Tibial artery (tissue), 4 donors: ENCODE data around the gene OR1J4.

Experiments
- DNase-seq, 2 donors: peaks; one replicate each; pipeline ENCODE4 v3.0.0-alpha.2; 2019
- H3K27ac ChIP-seq, 2 donors: fragments of 200-600 bp; sonication (generic) in 1 of 2; 1 replicate in 1 of 2; 2 replicates in 1 of 2; pipeline ENCODE4 v1.5.1; 2018 to 2019; ENCODE audit warnings: mild to moderate bottlenecking in 1 of 2
- H3K27me3 ChIP-seq, 2 donors: fragments of 200-600 bp; sonication (generic) in 1 of 2; one replicate each; pipeline versions ENCODE4 v1.5.1 to v1.6.0; 2016 to 2019
- H3K36me3 ChIP-seq, 3 donors: fragments of 200-600 bp; sonication (generic) in 2 of 3; one replicate each; pipeline ENCODE4 v1.5.1; 2016 to 2019; ENCODE audit warnings: mild to moderate bottlenecking in 2 of 3
- H3K4me1 ChIP-seq, 4 donors: fragments of 200-600 bp; sonication (generic) in 2 of 4; 1 replicate in 3 of 4; 2 replicates in 1 of 4; pipeline ENCODE4 v1.5.1; 2016 to 2019
- H3K4me3 ChIP-seq, 2 donors: fragments of 200-600 bp; sonication (generic) in 1 of 2; 1 replicate in 1 of 2; 2 replicates in 1 of 2; pipeline ENCODE4 v1.5.1; 2018 to 2019; ENCODE audit warnings: mild to moderate bottlenecking in 2 of 2
- H3K9me3 ChIP-seq, 3 donors: fragments of 200-600 bp; sonication (generic) in 1 of 3; one replicate each; pipeline ENCODE4 v1.5.1; 2016 to 2019
- intact Hi-C: fragments of 100-400 bp; cut with DNase I; formaldehyde crosslinking; loops from one replicate; pipeline ENCODE4 v1.15.0; 2023; ENCODE audit warnings: low total_unique reads
- TF ChIP-seq, protein P1 (sequence below), 2 experiments: fragments of 200-600 bp in 1 of 2; fragments of 450-650 bp in 1 of 2; IDR thresholded peaks; one replicate each; pipeline ENCODE4 v1.5.1; 2017 to 2019; ENCODE audit warnings: antibody characterized with exemption in 2 of 2, mild to moderate bottlenecking in 1 of 2, moderate library complexity in 1 of 2

OR1J4 gene

DNA sequence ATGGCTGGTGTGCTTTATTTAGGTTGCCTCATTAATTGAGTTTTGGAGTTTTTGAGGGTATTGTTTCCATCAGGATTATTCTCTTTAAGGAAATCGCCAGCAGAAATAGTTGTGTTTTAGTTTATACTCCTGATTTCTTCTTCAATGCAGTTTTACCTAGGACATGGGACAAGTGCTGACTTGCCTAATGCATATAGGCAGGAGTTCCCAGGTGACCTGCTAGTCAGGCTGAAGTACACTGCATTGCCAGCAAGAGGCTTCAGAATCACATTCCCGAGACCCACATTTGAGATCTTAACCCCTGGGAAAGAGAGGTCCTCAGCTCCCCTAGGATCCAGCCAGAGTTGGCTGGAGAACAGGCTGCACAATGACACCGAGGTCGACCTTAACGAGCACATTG, 32.4 kb downstream of the OR1J4 start:
- intact Hi-C loops = no loop called here
- TF ChIP-seq, protein P1, sequence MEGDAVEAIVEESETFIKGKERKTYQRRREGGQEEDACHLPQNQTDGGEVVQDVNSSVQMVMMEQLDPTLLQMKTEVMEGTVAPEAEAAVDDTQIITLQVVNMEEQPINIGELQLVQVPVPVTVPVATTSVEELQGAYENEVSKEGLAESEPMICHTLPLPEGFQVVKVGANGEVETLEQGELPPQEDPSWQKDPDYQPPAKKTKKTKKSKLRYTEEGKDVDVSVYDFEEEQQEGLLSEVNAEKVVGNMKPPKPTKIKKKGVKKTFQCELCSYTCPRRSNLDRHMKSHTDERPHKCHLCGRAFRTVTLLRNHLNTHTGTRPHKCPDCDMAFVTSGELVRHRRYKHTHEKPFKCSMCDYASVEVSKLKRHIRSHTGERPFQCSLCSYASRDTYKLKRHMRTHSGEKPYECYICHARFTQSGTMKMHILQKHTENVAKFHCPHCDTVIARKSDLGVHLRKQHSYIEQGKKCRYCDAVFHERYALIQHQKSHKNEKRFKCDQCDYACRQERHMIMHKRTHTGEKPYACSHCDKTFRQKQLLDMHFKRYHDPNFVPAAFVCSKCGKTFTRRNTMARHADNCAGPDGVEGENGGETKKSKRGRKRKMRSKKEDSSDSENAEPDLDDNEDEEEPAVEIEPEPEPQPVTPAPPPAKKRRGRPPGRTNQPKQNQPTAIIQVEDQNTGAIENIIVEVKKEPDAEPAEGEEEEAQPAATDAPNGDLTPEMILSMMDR (IDR thresholded peaks at IDR 0.05) = no peak

DNA sequence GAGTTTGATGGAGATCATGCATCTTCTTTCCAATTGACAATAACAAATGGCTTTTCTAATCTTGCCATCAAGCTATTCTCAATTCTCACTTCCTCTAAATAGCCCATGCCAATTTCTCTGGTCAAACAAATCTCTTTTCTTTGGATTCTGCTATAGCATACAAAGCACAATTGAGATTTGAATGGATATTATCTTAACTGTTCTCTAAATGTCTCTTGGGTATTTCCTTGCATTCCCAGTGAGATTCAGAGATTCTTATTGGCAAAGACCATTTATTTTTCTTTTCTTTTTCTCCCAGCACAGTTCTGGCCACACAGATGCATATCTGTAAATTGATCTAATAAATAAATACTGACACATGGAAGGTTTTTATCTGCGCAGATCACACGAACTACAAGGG, 33.9 kb downstream of the OR1J4 start, which contains the start of gene OR1N2:
Gene OR1N2, plus strand, starts transcription at position 301 of the 400 bp plus-strand sequence. CDS start 100 bp downstream, outside the sequence.
- no peak within 1 kb of the TSS for H3K27ac ChIP-seq
- no peak within 1 kb of the TSS for H3K4me3 ChIP-seq
- no peaks in the 10 kb centered on the region for H3K4me1 ChIP-seq
- H3K27me3 ChIP-seq = no peaks in the 10 kb centered on the region
- H3K9me3 ChIP-seq = peaks cover 0 to 7% (median 0%) of the 10 kb centered on the region in 3 donors
- intact Hi-C loops = no loop called here
- no peaks in the 10 kb centered on the region for H3K36me3 ChIP-seq
- TF ChIP-seq, protein P1 (IDR thresholded peaks at IDR 0.05) = no peak
- no peak for DNase-seq

More for the DNA sequence above, 32.4 kb downstream of the OR1J4 start:
- DNase-seq = no peak
- Histone ChIP-seq H3K36me3 (no peaks in the 10 kb centered on the region), H3K27me3 (no peaks in the 10 kb centered on the region), H3K9me3 (peaks cover 0 to 7% (median 0%) of the 10 kb centered on the region in 3 donors), H3K27ac (no peak overlapping the region), H3K4me1 (no peaks in the 10 kb centered on the region), H3K4me3 (no peak overlapping the region)

DNA sequence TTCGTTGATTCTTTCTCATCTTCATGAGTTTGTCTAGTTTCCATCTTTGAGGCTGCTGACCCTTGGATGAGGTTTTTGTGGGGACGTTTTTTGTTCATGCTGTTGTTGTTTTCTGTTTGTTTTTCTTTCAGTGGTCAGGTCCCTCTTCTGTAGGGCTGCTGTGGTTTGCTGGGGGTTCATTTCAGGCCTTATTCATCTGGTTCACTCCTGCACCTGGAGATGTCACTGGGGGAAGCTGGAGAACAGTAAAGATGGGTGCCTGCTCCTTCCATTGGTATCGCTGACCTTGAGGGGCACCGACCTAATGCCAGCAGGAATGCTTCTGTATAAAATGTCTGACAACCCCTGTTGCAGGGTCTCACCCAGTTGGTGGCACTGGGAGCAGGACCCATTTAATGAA, 42.5 kb downstream of the OR1J4 start:
- Histone ChIP-seq H3K27ac (no peak overlapping the region), H3K9me3 (peaks cover 0 to 8% (median 6%) of the 10 kb centered on the region in 3 donors), H3K4me1 (no peaks in the 10 kb centered on the region), H3K36me3 (no peaks in the 10 kb centered on the region), H3K27me3 (no peaks in the 10 kb centered on the region), H3K4me3 (no peak overlapping the region)
- DNase-seq = no peak
- intact Hi-C loops = no loop called here
- TF ChIP-seq, protein P1 (IDR thresholded peaks at IDR 0.05) = no peak

DNA sequence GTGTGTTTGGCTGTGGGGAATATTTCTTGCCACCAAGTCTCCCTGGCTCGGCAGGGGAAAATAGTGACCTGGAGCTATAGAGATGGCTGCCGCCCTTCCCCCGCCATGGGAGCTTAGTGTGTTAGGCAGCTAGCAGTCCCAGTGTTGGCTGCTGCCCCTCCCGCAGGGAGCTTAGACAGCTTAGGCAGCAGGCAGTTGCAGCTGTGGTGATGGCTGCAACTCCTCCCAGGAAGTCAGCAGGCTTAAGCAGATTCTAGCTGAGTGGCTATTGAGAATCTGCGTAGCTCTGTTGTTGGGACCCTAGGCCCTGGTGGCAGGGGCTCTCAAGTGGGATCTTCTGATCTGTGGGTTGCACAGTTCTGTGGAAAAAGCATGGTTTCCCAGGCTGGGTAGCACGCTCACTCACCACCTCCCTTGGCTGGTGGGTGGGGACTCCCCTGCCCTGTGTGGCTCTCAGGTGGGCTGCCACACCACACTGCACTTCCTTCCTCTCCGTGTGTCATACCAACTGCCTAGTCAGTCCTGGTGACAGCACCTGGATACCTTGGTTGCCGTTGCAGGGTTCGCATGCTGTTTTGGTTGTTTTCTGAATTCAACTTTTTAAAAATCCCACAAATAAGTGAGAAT, 43.3 kb downstream of the OR1J4 start:
- intact Hi-C loops = no loop called here
- no peak overlapping the region for H3K4me3 ChIP-seq
- H3K4me1 ChIP-seq = no peaks in the 10 kb centered on the region
- no peak for DNase-seq
- H3K27ac ChIP-seq = no peak overlapping the region
- H3K36me3 ChIP-seq = no peaks in the 10 kb centered on the region
- H3K27me3 ChIP-seq = no peaks in the 10 kb centered on the region
- peaks cover 0 to 8% (median 6%) of the 10 kb centered on the region in 3 donors for H3K9me3 ChIP-seq
- TF ChIP-seq, protein P1 (IDR thresholded peaks at IDR 0.05) = no peak

DNA sequence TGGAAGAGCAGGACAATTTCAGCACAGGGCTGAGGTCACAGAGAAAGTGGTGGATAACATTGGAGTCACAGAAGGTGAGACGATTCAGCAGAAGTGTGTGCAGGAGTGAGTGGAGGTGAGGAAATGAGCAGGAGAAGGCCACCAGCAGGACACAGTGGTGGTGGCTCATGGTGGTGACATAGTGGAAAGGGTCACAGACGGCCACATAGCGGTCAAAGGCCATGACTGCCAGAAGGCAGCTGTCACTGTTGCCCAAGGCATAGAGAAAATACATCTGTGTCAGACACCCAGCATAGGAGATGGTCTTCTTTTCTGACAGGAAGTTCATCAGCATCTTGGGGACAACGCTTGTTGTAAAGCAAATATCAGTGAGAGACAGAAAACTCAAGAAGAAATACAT, 49.0 kb downstream of the OR1J4 start:
- no peaks in the 10 kb centered on the region for H3K4me1 ChIP-seq
- no peak for DNase-seq
- no peak overlapping the region for H3K27ac ChIP-seq
- intact Hi-C loops = no loop called here
- no peaks in the 10 kb centered on the region for H3K27me3 ChIP-seq
- H3K9me3 ChIP-seq = peaks cover 0 to 8% (median 6%) of the 10 kb centered on the region in 3 donors
- no peak overlapping the region for H3K4me3 ChIP-seq
- TF ChIP-seq, protein P1 (IDR thresholded peaks at IDR 0.05) = no peak
- no peaks in the 10 kb centered on the region for H3K36me3 ChIP-seq
